HEK293 (cell line): ENCODE data around the gene CNKSR2.

Source experiments
- CTCF ChIA-PET: fragments of 350-600 bp; formaldehyde crosslinking; extraction: SDS; loops from one replicate; lab custom pipeline; 2021; ENCODE audit warnings: antibody characterized with exemption; lab: Yijun Ruan, JAX
- POLR2A ChIA-PET: fragments of 300-600 bp; formaldehyde crosslinking; extraction: SDS; loops from one replicate; lab custom pipeline; 2020; ENCODE audit warnings: antibody characterized with exemption, inconsistent platforms; lab: Yijun Ruan, JAX
- H3K27ac ChIP-seq: fragments of 200-500 bp; sonication (Bioruptor generic); 2 replicates; pipeline ENCODE4 v1.5.1; 2014; ENCODE audit warnings: low read depth, low read length, control low read depth, inconsistent platforms; ENCODE audit errors: extremely low read depth
- H3K36me3 ChIP-seq, 2 experiments: fragments of 200-500 bp in 1 of 2; sonication (Bioruptor generic) in 1 of 2; 1 replicate in 1 of 2; 2 replicates in 1 of 2; pipeline ENCODE4 v1.5.1; 2014 to 2017; ENCODE audit warnings: inconsistent platforms in 2 of 2, low read length in 2 of 2; ENCODE audit not compliant: control insufficient read depth in 2 of 2, insufficient read depth in 1 of 2
- H3K4me1 ChIP-seq: fragments of 200-500 bp; sonication (Bioruptor generic); 2 replicates; pipeline ENCODE4 v1.5.1; 2014; ENCODE audit warnings: mild to moderate bottlenecking, low read length, inconsistent platforms; ENCODE audit not compliant: control insufficient read depth, insufficient read depth
- H3K4me3 ChIP-seq: 2 replicates; pipeline ENCODE4 v1.5.1; 2011; ENCODE audit warnings: low read depth, mild to moderate bottlenecking, control low read depth, low read length, moderate library complexity
- H3K9me3 ChIP-seq: fragments of 200-500 bp; sonication (Bioruptor generic); 2 replicates; pipeline ENCODE4 v1.5.1; 2014; ENCODE audit warnings: low read depth, low read length, inconsistent platforms; ENCODE audit not compliant: control insufficient read depth, insufficient read depth
- GLIS1 ChIP-seq: fragments of 450-650 bp; formaldehyde crosslinking; IDR thresholded peaks from 2 replicates; pipeline ENCODE4 v1.5.1; 2016; ENCODE audit warnings: missing biosample characterization, missing genetic modification characterization
- MZF1 ChIP-seq: fragments of 450-650 bp; formaldehyde crosslinking; IDR thresholded peaks from 2 replicates; pipeline ENCODE4 v1.5.1; 2017; ENCODE audit warnings: missing biosample characterization, missing genetic modification characterization, borderline replicate concordance
- SP3 ChIP-seq: fragments of 450-650 bp; formaldehyde crosslinking; IDR thresholded peaks from 2 replicates; pipeline ENCODE4 v1.5.1; 2016; ENCODE audit warnings: missing biosample characterization, missing genetic modification characterization
- TRIM28 ChIP-seq: IDR thresholded peaks from 2 replicates; pipeline ENCODE4 v1.6.1; 2011; ENCODE audit warnings: low read length, control low read depth, borderline replicate concordance
- ZFP69B ChIP-seq: fragments of 450-650 bp; formaldehyde crosslinking; IDR thresholded peaks from 2 replicates; pipeline ENCODE4 v1.5.1; 2016; ENCODE audit warnings: missing biosample characterization, missing genetic modification characterization
- ZNF146 ChIP-seq: fragments of 450-650 bp; formaldehyde crosslinking; IDR thresholded peaks from 2 replicates; pipeline ENCODE4 v1.5.1; 2016; ENCODE audit warnings: missing biosample characterization, missing genetic modification characterization
- ZNF174 ChIP-seq: fragments of 450-650 bp; formaldehyde crosslinking; IDR thresholded peaks from 2 replicates; pipeline ENCODE4 v1.5.0; 2017; ENCODE audit warnings: missing biosample characterization, mild to moderate bottlenecking, missing genetic modification characterization
- ZNF202 ChIP-seq: fragments of 450-650 bp; formaldehyde crosslinking; IDR thresholded peaks from 2 replicates; pipeline ENCODE4 v1.5.1; 2016; ENCODE audit warnings: missing biosample characterization, missing genetic modification characterization, borderline replicate concordance
- ZNF214 ChIP-seq: fragments of 450-650 bp; formaldehyde crosslinking; IDR thresholded peaks from 2 replicates; pipeline ENCODE4 v1.5.1; 2017; ENCODE audit warnings: missing biosample characterization, mild to moderate bottlenecking, missing genetic modification characterization, borderline replicate concordance
- ZNF571 ChIP-seq: fragments of 450-650 bp; formaldehyde crosslinking; IDR thresholded peaks from 2 replicates; pipeline ENCODE4 v1.5.0; 2017; ENCODE audit warnings: missing biosample characterization, missing genetic modification characterization
- ZNF596 ChIP-seq: fragments of 450-650 bp; IDR thresholded peaks from 2 replicates; pipeline ENCODE4 v1.5.0; 2018; ENCODE audit warnings: missing biosample characterization, mild to moderate bottlenecking, missing genetic modification characterization, moderate library complexity
- ZNF670 ChIP-seq: fragments of 450-650 bp; formaldehyde crosslinking; IDR thresholded peaks from 2 replicates; pipeline ENCODE4 v1.5.1; 2016; ENCODE audit warnings: missing biosample characterization, missing genetic modification characterization, low read depth
- ZNF792 ChIP-seq: fragments of 450-650 bp; formaldehyde crosslinking; IDR thresholded peaks from 2 replicates; pipeline ENCODE4 v1.5.1; 2016; ENCODE audit warnings: missing biosample characterization, missing genetic modification characterization
- TF ChIP-seq, protein P1 (sequence below): fragments of 450-650 bp; formaldehyde crosslinking; IDR thresholded peaks from 2 replicates; pipeline ENCODE4 v1.5.1; 2017; ENCODE audit warnings: missing biosample characterization, missing genetic modification characterization
- TF ChIP-seq, protein P2 (sequence below): fragments of 450-650 bp; formaldehyde crosslinking; IDR thresholded peaks from 2 replicates; pipeline ENCODE4 v1.5.1; 2016; ENCODE audit warnings: missing biosample characterization, missing genetic modification characterization
- TF ChIP-seq, protein P3 (sequence below): fragments of 450-650 bp; IDR thresholded peaks from 2 replicates; pipeline ENCODE4 v1.5.1; 2018; ENCODE audit warnings: missing biosample characterization, mild to moderate bottlenecking, missing genetic modification characterization
- TF ChIP-seq, protein P4 (sequence below): fragments of 450-650 bp; formaldehyde crosslinking; IDR thresholded peaks from 2 replicates; pipeline ENCODE4 v1.5.1; 2016; ENCODE audit warnings: missing biosample characterization, missing genetic modification characterization

Gene CNKSR2

DNA sequence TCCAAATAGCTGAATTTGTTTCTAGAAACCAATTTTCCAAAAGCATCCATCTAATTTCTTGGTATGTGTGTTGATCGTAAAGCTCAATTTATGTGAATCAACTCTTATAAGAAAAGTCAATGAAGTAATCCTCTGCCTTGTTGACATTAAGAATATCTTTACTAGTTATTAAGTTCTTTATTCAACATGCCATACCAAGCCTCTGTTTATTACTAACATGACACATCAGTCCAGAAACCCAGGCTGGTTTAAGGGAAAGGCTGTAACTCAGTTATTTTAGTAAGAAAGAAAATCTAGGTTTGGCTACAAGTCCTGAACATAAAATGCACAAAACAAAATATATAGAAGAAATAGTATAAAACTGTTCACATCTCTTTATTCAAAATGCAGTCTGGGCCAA lies 235.9 kb downstream of the CNKSR2 start (continued):
- TF ChIP-seq, protein P1, sequence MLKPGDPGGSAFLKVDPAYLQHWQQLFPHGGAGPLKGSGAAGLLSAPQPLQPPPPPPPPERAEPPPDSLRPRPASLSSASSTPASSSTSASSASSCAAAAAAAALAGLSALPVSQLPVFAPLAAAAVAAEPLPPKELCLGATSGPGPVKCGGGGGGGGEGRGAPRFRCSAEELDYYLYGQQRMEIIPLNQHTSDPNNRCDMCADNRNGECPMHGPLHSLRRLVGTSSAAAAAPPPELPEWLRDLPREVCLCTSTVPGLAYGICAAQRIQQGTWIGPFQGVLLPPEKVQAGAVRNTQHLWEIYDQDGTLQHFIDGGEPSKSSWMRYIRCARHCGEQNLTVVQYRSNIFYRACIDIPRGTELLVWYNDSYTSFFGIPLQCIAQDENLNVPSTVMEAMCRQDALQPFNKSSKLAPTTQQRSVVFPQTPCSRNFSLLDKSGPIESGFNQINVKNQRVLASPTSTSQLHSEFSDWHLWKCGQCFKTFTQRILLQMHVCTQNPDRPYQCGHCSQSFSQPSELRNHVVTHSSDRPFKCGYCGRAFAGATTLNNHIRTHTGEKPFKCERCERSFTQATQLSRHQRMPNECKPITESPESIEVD = no peak

DNA sequence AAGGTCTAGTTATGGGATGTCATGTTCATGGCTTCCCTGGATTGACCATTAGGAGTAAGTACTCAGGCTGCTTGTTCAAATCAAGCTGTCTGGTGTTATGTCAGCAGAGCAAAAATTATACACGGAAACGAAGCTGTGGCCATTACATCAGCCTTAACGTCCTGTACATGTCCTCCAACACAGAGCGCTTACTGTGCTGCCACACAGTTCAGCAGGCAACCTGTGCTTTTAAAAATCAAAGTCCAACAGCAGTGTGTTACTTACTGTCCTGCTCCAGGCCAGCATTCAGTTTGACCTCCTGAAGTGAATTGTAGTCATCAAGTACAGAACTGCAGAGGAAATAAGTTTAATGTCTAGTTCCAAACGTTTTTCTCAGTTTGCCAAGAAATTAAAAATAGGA lies 237.9 kb downstream of the CNKSR2 start:
- Histone ChIP-seq H3K36me3 (no peaks in the 10 kb centered on the region), H3K4me3 (no peak overlapping the region), H3K27ac (no peak overlapping the region), H3K9me3 (no peaks in the 10 kb centered on the region), H3K4me1 (no peaks in the 10 kb centered on the region)
- POLR2A ChIA-PET = no interaction called here
- CTCF ChIA-PET = no interaction called here
- TF ChIP-seq ZNF792 (tag by site-specific recombination) = no peak
- no peak for TF ChIP-seq TRIM28
- TF ChIP-seq ZNF202 = no peak
- TF ChIP-seq ZNF596 = no peak
- TF ChIP-seq, protein P2, sequence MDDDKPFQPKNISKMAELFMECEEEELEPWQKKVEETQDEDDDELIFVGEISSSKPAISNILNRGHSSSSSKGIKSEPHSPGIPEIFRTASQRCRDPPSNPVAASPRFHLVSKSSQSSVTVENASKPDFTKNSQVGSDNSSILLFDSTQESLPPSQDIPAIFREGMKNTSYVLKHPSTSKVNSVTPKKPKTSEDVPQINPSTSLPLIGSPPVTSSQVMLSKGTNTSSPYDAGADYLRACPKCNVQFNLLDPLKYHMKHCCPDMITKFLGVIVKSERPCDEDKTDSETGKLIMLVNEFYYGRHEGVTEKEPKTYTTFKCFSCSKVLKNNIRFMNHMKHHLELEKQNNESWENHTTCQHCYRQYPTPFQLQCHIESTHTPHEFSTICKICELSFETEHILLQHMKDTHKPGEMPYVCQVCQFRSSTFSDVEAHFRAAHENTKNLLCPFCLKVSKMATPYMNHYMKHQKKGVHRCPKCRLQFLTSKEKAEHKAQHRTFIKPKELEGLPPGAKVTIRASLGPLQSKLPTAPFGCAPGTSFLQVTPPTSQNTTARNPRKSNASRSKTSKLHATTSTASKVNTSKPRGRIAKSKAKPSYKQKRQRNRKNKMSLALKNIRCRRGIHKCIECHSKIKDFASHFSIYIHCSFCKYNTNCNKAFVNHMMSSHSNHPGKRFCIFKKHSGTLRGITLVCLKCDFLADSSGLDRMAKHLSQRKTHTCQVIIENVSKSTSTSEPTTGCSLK = no peak
- TF ChIP-seq, protein P3, sequence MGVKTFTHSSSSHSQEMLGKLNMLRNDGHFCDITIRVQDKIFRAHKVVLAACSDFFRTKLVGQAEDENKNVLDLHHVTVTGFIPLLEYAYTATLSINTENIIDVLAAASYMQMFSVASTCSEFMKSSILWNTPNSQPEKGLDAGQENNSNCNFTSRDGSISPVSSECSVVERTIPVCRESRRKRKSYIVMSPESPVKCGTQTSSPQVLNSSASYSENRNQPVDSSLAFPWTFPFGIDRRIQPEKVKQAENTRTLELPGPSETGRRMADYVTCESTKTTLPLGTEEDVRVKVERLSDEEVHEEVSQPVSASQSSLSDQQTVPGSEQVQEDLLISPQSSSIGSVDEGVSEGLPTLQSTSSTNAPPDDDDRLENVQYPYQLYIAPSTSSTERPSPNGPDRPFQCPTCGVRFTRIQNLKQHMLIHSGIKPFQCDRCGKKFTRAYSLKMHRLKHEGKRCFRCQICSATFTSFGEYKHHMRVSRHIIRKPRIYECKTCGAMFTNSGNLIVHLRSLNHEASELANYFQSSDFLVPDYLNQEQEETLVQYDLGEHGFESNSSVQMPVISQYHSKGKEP (tag by site-specific recombination) = no peak
- no peak for TF ChIP-seq ZNF571 (tag by site-specific recombination)
- TF ChIP-seq, protein P4, sequence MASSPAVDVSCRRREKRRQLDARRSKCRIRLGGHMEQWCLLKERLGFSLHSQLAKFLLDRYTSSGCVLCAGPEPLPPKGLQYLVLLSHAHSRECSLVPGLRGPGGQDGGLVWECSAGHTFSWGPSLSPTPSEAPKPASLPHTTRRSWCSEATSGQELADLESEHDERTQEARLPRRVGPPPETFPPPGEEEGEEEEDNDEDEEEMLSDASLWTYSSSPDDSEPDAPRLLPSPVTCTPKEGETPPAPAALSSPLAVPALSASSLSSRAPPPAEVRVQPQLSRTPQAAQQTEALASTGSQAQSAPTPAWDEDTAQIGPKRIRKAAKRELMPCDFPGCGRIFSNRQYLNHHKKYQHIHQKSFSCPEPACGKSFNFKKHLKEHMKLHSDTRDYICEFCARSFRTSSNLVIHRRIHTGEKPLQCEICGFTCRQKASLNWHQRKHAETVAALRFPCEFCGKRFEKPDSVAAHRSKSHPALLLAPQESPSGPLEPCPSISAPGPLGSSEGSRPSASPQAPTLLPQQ (tag by site-specific recombination) = no peak
- no peak for TF ChIP-seq SP3 (tag by site-specific recombination)
- no peak for TF ChIP-seq ZNF670 (tag by site-specific recombination)

DNA sequence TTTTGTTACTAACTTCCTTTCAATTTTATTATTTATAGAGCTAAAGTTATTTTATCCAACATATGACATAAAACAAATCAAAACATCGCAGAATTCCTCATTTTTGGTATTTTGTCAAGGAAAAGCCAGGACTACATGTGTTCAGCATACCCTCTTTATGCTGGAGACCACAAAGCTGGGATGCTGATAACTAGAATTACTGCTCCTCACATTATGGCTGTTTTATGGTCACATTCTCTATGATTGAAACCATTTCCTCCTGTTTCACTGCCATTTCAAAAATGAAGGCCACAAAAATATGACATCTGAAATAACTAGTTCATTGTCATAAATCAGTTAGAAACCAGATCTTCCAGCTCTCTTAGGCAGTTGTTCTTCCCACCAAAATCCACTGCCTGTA lies 242.2 kb downstream of the CNKSR2 start:
- Histone ChIP-seq H3K27ac (no peak overlapping the region), H3K4me3 (no peak overlapping the region), H3K36me3 (no peaks in the 10 kb centered on the region), H3K4me1 (no peaks in the 10 kb centered on the region), H3K9me3 (no peaks in the 10 kb centered on the region)
- ChIA-PET POLR2A (no interaction called here), CTCF (interaction anchor here (1.5 kb wide), 1 partner anchor 112 kb away, joined by 3 read pairs; no protein-coding TSS in a partner anchor)
- TF ChIP-seq ZNF174 (tag by site-specific recombination) = no peak
- TF ChIP-seq MZF1 (tag by site-specific recombination) = no peak

DNA sequence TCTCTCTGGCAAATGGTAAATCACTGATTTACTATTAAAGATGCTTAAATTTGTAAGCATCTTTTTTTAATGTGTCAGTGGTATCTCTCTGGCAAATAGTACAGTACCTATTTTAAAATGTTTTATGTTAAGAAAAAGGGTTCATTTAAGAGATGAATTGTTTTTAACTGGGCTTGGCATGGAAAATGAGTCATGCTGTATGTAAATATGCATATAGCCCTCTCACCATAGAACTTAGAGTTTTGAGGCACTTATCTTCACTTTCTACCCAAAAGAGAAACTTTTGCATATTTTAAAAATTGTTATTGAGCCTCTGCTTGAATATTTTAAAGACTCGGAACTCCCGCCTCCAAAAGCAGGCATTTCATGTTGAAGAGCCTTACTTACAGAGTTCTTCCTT lies 246.0 kb downstream of the CNKSR2 start:
- no peaks in the 10 kb centered on the region for H3K9me3 ChIP-seq
- no peak overlapping the region for H3K4me3 ChIP-seq
- no peak overlapping the region for H3K27ac ChIP-seq
- ChIA-PET CTCF (no interaction called here), POLR2A (no interaction called here)
- no peaks in the 10 kb centered on the region for H3K4me1 ChIP-seq
- no peaks in the 10 kb centered on the region for H3K36me3 ChIP-seq
- TF ChIP-seq GLIS1 (tag by site-specific recombination) (no peak), ZFP69B (tag by site-specific recombination) (no peak), ZNF214 (no peak), ZNF146 (tag by site-specific recombination) (no peak)
